Measurements from ENCODE around the gene NOTCH1.

The NOTCH1 gene

GRCh38 chr9:136530461-136531089, 15.3 kb downstream of the NOTCH1 start:
- no peak for DNase-seq (ENCODE audit: low read depth, low spot score)
- Histone ChIP-seq H3K9ac (ENCODE audit: insufficient read length) (no peak overlapping the region), H3K36me3 (ENCODE audit: insufficient read depth, low read length) (no peaks in the 10 kb centered on the region), H3K27ac (0 out of 2 replicates have a peak overlapping the region, but pooled peaks have one; percentile 25), H3K4me3 (no peak overlapping the region), H3K9me3 (ENCODE audit: low read depth, low read length) (no peaks in the 10 kb centered on the region)
- TF ChIP-seq EZH2 (IDR thresholded peaks at IDR 0.05) (no peak), FOXP2 (optimal IDR thresholded peaks at IDR 0.05; ENCODE audit: control extremely low read depth, extremely low read length, insufficient read depth) (no peak), POLR2AphosphoS5 (IDR thresholded peaks at IDR 0.05; ENCODE audit: borderline replicate concordance, low read depth, low read length) (no peak)

GRCh38 chr9:136529516-136530460, 16.1 kb downstream of the NOTCH1 start:
- TF ChIP-seq FOXP2 (optimal IDR thresholded peaks at IDR 0.05; ENCODE audit: control extremely low read depth, extremely low read length, insufficient read depth), result no peak
- TF ChIP-seq EZH2 (IDR thresholded peaks at IDR 0.05), result no peak
- TF ChIP-seq POLR2AphosphoS5 (IDR thresholded peaks at IDR 0.05; ENCODE audit: borderline replicate concordance, low read depth, low read length), result no peak
- H3K9ac ChIP-seq (ENCODE audit: insufficient read length), result no peak overlapping the region
- no peak for DNase-seq (ENCODE audit: low read depth, low spot score)
- no peaks in the 10 kb centered on the region for H3K36me3 ChIP-seq (ENCODE audit: insufficient read depth, low read length)
- H3K4me3 ChIP-seq, result no peak overlapping the region
- H3K9me3 ChIP-seq (ENCODE audit: low read depth, low read length), result no peaks in the 10 kb centered on the region
- H3K27ac ChIP-seq, result no peak overlapping the region

GRCh38 chr9:136528716-136529341, 17.0 kb downstream of the NOTCH1 start:
- H3K9me3 ChIP-seq (ENCODE audit: low read depth, low read length), result no peaks in the 10 kb centered on the region
- no peak overlapping the region for H3K27ac ChIP-seq
- no peak overlapping the region for H3K4me3 ChIP-seq
- H3K9ac ChIP-seq (ENCODE audit: insufficient read length), result no peak overlapping the region
- TF ChIP-seq FOXP2 (optimal IDR thresholded peaks at IDR 0.05; ENCODE audit: control extremely low read depth, extremely low read length, insufficient read depth), result no peak
- TF ChIP-seq EZH2 (IDR thresholded peaks at IDR 0.05), result no peak
- TF ChIP-seq POLR2AphosphoS5 (IDR thresholded peaks at IDR 0.05; ENCODE audit: borderline replicate concordance, low read depth, low read length), result no peak
- H3K36me3 ChIP-seq (ENCODE audit: insufficient read depth, low read length), result no peaks in the 10 kb centered on the region
- no peak for DNase-seq (ENCODE audit: low read depth, low spot score)

GRCh38 chr9:136527721-136528710, 17.8 kb downstream of the NOTCH1 start:
- DNase-seq (ENCODE audit: low read depth, low spot score), result no peak
- Histone ChIP-seq H3K27ac (no peak overlapping the region), H3K9me3 (ENCODE audit: low read depth, low read length) (no peaks in the 10 kb centered on the region), H3K36me3 (ENCODE audit: insufficient read depth, low read length) (no peaks in the 10 kb centered on the region), H3K4me3 (no peak overlapping the region), H3K9ac (ENCODE audit: insufficient read length) (no peak overlapping the region)
- TF ChIP-seq FOXP2 (optimal IDR thresholded peaks at IDR 0.05; ENCODE audit: control extremely low read depth, extremely low read length, insufficient read depth), result no peak
- no peak for TF ChIP-seq EZH2 (IDR thresholded peaks at IDR 0.05)
- TF ChIP-seq POLR2AphosphoS5 (IDR thresholded peaks at IDR 0.05; ENCODE audit: borderline replicate concordance, low read depth, low read length), result no peak

GRCh38 chr9:136527131-136527530, 18.7 kb downstream of the NOTCH1 start:
- H3K36me3 ChIP-seq (ENCODE audit: insufficient read depth, low read length), result no peaks in the 10 kb centered on the region
- H3K27ac ChIP-seq, result no peak overlapping the region
- no peak for DNase-seq (ENCODE audit: low read depth, low spot score)
- H3K9me3 ChIP-seq (ENCODE audit: low read depth, low read length), result no peaks in the 10 kb centered on the region
- no peak overlapping the region for H3K4me3 ChIP-seq
- H3K9ac ChIP-seq (ENCODE audit: insufficient read length), result no peak overlapping the region
- no peak for TF ChIP-seq FOXP2 (optimal IDR thresholded peaks at IDR 0.05; ENCODE audit: control extremely low read depth, extremely low read length, insufficient read depth)
- no peak for TF ChIP-seq EZH2 (IDR thresholded peaks at IDR 0.05)
- no peak for TF ChIP-seq POLR2AphosphoS5 (IDR thresholded peaks at IDR 0.05; ENCODE audit: borderline replicate concordance, low read depth, low read length)

GRCh38 chr9:136526625-136527066, 19.2 kb downstream of the NOTCH1 start:
- DNase-seq (ENCODE audit: low read depth, low spot score), result no peak
- TF ChIP-seq POLR2AphosphoS5 (IDR thresholded peaks at IDR 0.05; ENCODE audit: borderline replicate concordance, low read depth, low read length) (no peak), EZH2 (IDR thresholded peaks at IDR 0.05) (no peak), FOXP2 (optimal IDR thresholded peaks at IDR 0.05; ENCODE audit: control extremely low read depth, extremely low read length, insufficient read depth) (no peak)
- Histone ChIP-seq H3K4me3 (no peak overlapping the region), H3K9ac (ENCODE audit: insufficient read length) (no peak overlapping the region), H3K27ac (no peak overlapping the region), H3K9me3 (ENCODE audit: low read depth, low read length) (no peaks in the 10 kb centered on the region), H3K36me3 (ENCODE audit: insufficient read depth, low read length) (no peaks in the 10 kb centered on the region)

GRCh38 chr9:136525841-136526499, 19.9 kb downstream of the NOTCH1 start:
- Histone ChIP-seq H3K36me3 (ENCODE audit: insufficient read depth, low read length) (no peaks in the 10 kb centered on the region), H3K27ac (no peak overlapping the region), H3K9ac (ENCODE audit: insufficient read length) (no peak overlapping the region), H3K4me3 (no peak overlapping the region), H3K9me3 (ENCODE audit: low read depth, low read length) (no peaks in the 10 kb centered on the region)
- no peak for DNase-seq (ENCODE audit: low read depth, low spot score)
- no peak for TF ChIP-seq FOXP2 (optimal IDR thresholded peaks at IDR 0.05; ENCODE audit: control extremely low read depth, extremely low read length, insufficient read depth)

Measured in SK-N-MC (cell line).